Ishikawa (cell line): ENCODE measurements around the gene SLIT3.

Experiments used
- CEBPB ChIP-seq: IDR thresholded peaks from 2 replicates; pipeline ENCODE4 v1.6.1; 2012
- CREB1 ChIP-seq: IDR thresholded peaks from 2 replicates; pipeline ENCODE4 v1.6.1; 2012; ENCODE audit warnings: low read depth
- EGR1 ChIP-seq: IDR thresholded peaks from 2 replicates; pipeline ENCODE4 v1.6.1; 2012
- EP300 ChIP-seq: IDR thresholded peaks from 2 replicates; pipeline ENCODE4 v1.6.1; 2012; ENCODE audit warnings: borderline replicate concordance
- FOXM1 ChIP-seq: IDR thresholded peaks from 2 replicates; pipeline ENCODE4 v1.6.1; 2012; ENCODE audit warnings: low read depth, borderline replicate concordance
- MAX ChIP-seq: IDR thresholded peaks from 2 replicates; pipeline ENCODE4 v1.6.1; 2012
- NFIC ChIP-seq: IDR thresholded peaks from 2 replicates; pipeline ENCODE4 v1.6.1; 2012
- RAD21 ChIP-seq: IDR thresholded peaks from 2 replicates; pipeline ENCODE4 v1.6.1; 2012; ENCODE audit warnings: low read depth
- REST ChIP-seq: IDR thresholded peaks from 2 replicates; pipeline ENCODE4 v1.6.1; 2012; ENCODE audit warnings: low read depth, mild to moderate bottlenecking
- TAF1 ChIP-seq: IDR thresholded peaks from 2 replicates; pipeline ENCODE4 v1.6.1; 2012; ENCODE audit warnings: low read depth, mild to moderate bottlenecking
- TCF12 ChIP-seq: IDR thresholded peaks from 2 replicates; pipeline ENCODE4 v1.6.1; 2012; ENCODE audit warnings: low read depth
- TEAD4 ChIP-seq: IDR thresholded peaks from 2 replicates; pipeline ENCODE4 v1.6.1; 2012
- USF1 ChIP-seq: IDR thresholded peaks from 2 replicates; pipeline ENCODE4 v1.6.1; 2012
- YY1 ChIP-seq: IDR thresholded peaks from 2 replicates; pipeline ENCODE4 v1.6.1; 2012; ENCODE audit warnings: low read depth
- ZBTB7A ChIP-seq: IDR thresholded peaks from 2 replicates; pipeline ENCODE4 v1.6.1; 2012; ENCODE audit warnings: low read depth

Gene SLIT3

GRCh38 chr5:169054506-169054905 lies 246.4 kb downstream of the SLIT3 start:
- no peak for TF ChIP-seq ZBTB7A
- TF ChIP-seq MAX = no peak
- TF ChIP-seq FOXM1 = no peak
- no peak for TF ChIP-seq YY1
- no peak for TF ChIP-seq REST
- TF ChIP-seq TEAD4 = no peak
- TF ChIP-seq USF1 = no peak
- no peak for TF ChIP-seq EGR1
- TF ChIP-seq EP300 = no peak
- TF ChIP-seq CREB1 = no peak

GRCh38 chr5:169052207-169052606 lies 248.7 kb downstream of the SLIT3 start:
- TF ChIP-seq EGR1 (no peak), ZBTB7A (no peak), RAD21 (no peak), REST (no peak), USF1 (no peak), FOXM1 (no peak), NFIC (no peak), TEAD4 (no peak), YY1 (no peak)

GRCh38 chr5:169051351-169051750 lies 249.6 kb downstream of the SLIT3 start:
- TF ChIP-seq TAF1 (no peak), ZBTB7A (no peak), EGR1 (no peak), CREB1 (no peak), REST (no peak), FOXM1 (no peak), TEAD4 (no peak), USF1 (no peak), TCF12 (no peak), YY1 (no peak), CEBPB (no peak), NFIC (no peak), EP300 (no peak), RAD21 (no peak)

GRCh38 chr5:169050636-169051035 lies 250.3 kb downstream of the SLIT3 start:
- no peak for TF ChIP-seq USF1
- TF ChIP-seq EGR1 = no peak
- TF ChIP-seq TEAD4 = no peak
- TF ChIP-seq MAX = no peak

GRCh38 chr5:169050146-169050571 lies 250.8 kb downstream of the SLIT3 start:
- TF ChIP-seq TCF12 = no peak
- TF ChIP-seq CEBPB = no peak
- TF ChIP-seq EP300 = no peak
- TF ChIP-seq REST = no peak
- no peak; the same call in none of the 2 replicates for TF ChIP-seq NFIC
- no peak for TF ChIP-seq USF1
